MM.1S (cell line): ENCODE data around the gene EFNA5.

Experiments
- EZH2 ChIP-seq: fragments of 300-600 bp; sonication (generic); optimal IDR thresholded peaks from 2 replicates; pipeline ENCODE3; 2017; ENCODE audit warnings: low read depth, mild to moderate bottlenecking, antibody characterized with exemption, low read length, mixed read lengths
- EZH2phosphoT487 ChIP-seq: fragments of 300-600 bp; sonication (generic); IDR thresholded peaks from 2 replicates; pipeline ENCODE4 v1.6.1; 2018; ENCODE audit warnings: antibody characterized with exemption, low read length
- TF ChIP-seq, protein P1 (sequence below): fragments of 300-600 bp; sonication (generic); IDR thresholded peaks from 2 replicates; pipeline ENCODE4 v1.5.1; 2016; ENCODE audit warnings: antibody characterized with exemption, low read length, mixed read lengths

DNA sequence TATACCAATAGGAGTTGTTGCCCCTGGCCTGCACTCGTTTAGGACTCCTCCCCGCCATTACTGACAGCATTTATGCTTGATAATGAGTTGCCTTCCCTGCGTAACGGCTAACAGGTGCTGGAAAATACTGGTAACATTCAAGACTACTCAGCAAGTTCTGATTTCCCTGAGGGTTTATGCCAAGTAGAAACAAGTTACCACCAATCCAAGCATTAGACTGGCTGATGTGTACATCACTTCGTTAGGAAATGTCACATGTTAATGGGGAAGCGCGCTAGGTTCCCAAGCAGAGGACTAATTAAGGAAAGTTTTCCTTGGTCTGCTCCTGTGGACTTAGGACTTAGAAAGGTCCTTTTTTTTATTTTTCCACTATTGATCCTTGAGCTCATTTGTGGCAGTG is 302.1 kb downstream of the EFNA5 start:
- TF ChIP-seq, protein P1, sequence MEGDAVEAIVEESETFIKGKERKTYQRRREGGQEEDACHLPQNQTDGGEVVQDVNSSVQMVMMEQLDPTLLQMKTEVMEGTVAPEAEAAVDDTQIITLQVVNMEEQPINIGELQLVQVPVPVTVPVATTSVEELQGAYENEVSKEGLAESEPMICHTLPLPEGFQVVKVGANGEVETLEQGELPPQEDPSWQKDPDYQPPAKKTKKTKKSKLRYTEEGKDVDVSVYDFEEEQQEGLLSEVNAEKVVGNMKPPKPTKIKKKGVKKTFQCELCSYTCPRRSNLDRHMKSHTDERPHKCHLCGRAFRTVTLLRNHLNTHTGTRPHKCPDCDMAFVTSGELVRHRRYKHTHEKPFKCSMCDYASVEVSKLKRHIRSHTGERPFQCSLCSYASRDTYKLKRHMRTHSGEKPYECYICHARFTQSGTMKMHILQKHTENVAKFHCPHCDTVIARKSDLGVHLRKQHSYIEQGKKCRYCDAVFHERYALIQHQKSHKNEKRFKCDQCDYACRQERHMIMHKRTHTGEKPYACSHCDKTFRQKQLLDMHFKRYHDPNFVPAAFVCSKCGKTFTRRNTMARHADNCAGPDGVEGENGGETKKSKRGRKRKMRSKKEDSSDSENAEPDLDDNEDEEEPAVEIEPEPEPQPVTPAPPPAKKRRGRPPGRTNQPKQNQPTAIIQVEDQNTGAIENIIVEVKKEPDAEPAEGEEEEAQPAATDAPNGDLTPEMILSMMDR = no peak
- TF ChIP-seq EZH2 (no peak), EZH2phosphoT487 (no peak)
